HG03097 (cell line): ENCODE results near the gene RMND5B.
"Not testable (repeated sequence)": the region's sequence is repeated elsewhere in the genome, so short reads cannot be mapped to it uniquely, and the experiment has no call there.

Source experiments
- ATAC-seq: cut with Tn5 transposase; IDR thresholded peaks from one replicate; pipeline ENCODE4 v1.9.1; 2021; ENCODE audit not compliant: unreplicated experiment, low FRiP score

Gene RMND5B

DNA sequence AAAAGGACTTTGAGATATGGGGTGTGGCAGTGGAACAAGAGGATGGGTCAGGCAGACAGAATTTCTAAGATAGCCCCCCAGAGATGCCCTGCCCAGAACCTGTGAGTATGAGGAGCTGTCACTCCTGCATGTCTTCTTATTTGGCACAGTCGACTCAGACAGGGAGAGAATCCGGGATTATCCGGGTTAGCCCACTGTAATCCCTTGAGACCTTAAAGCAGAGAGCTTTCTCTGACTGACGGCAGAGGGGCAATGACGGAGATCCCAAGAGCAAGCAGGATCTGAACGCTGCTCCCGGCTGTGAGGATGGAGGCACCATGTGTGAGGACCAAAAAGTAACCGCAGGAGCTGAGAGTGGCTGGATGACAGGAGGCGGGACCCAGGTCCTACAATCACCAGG lies 31.7 kb downstream of the RMND5B start:
- no peak for ATAC-seq

DNA sequence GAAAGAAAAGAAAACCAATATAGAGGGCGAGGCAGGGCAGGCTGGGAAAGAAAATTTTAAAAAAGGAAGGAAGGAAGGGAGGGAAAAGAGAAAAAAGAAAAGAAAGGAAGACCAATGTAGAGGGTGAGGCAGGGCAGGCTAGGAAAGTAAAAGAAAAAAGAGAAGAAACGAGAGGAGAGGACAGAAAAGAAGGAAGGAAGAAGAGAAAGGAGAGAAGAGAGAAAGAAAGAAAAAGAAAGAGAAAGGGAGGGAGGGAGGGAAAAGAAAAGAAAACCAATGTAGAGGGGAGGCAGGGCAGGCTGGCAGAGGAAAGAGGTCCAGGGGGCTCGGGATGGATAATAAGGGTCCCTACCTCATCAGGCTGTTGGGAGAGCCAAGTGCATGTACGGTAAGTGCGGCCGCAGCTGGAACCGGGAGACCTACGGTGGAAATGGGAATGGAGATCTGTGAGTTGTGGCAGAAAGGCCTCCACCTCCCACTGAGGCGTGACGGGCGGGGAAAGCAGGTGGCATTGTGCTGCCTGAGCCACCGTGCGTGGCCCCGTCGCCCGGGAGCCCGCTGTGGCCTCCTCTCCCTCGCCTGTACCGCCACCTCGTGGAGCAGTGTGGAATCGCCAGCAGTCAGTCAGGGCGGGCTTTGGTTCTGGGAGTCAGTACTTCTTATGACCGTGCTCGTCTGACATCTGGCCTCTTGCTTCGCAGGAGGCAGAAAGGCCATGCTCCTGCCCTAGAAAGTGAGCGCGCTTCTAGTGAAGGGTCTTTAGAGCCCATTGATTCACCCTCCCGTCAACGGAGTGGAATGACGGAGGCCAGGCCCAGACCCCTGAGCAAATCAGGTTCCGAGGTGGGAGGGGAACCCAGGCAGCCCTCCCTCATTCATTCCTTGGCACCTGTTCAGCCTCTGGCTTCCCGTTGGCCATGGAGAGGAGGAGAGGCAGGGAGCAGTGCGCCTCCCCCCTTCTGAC lies 33.2 kb downstream of the RMND5B start:
- ATAC-seq = peak; percentile 92

DNA sequence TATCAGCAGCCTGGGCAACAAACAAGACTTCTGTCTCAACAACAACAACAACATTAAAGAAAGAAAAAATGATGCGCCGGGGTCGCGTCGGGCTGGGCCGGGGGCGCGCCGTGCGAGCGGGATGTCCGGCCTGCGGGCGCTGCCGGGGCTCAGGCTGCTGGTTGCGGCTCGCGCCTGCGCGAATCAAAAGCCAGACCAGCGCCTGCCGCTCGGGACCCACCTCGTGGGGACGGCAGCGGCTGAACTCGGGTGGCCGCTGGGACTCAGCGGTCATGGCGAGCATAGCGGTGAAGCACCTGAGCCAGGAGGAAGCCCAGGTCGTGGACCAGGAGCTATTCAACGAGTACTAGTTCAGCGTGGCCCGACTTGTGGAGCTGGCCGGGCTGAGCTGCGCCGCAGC lies 34.8 kb downstream of the RMND5B start:
- ATAC-seq = no peak

DNA sequence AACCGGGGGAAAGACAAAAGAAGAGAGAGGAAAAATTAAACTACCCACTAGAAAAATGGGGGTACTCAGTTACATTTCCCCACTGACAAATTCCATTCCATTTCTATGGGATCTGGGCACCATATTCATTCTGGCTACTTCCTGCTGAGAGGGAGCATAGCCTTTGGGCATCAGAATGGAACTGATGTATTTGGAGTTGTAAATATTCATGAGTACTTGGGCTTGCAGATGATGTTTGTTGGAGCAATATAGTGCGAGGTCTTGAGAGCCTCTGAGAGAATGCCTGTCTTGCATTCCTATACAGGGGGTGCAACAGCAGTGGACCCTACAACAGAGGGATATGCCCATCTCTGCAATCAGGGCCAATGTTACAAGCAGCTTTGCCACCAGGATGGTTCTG lies 39.6 kb downstream of the RMND5B start:
- ATAC-seq = no peak

DNA sequence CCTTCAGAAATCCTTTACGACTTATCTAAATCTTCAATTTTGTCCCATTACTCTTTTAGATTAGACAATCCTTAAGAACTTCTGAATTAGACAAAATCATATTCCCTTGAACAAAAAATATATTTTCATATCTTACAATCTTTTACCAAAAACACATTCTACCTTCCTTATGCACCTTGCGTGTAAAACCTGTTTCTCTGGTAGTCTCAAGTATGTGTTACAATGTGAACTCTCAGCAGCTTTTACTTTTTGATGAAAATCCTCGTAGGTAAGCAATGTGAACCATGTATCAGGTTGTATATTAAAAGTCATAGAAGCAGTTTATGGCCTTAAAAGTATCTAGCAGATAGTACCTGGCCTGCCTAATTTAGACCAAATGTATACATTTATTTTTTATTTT lies 43.6 kb downstream of the RMND5B start:
- ATAC-seq = no peak

DNA sequence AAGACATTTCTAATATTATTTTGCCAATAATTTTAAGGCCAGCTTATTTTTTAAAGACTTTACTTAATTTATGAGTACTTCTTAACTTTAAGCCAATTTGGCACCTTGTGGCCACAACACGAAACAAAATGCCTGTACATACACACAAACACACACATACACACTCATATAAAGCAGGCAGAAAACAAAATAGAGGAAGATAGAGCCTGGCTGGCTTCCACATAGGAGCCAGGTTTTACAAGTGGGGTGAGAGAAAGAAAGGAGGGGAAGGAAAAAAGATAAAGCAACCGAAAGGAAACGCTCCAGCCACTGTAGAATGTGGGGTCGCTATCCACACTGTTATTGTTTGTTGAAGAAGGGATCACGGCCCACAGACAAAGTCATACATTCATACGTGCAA lies 46.0 kb downstream of the RMND5B start:
- no peak for ATAC-seq

DNA sequence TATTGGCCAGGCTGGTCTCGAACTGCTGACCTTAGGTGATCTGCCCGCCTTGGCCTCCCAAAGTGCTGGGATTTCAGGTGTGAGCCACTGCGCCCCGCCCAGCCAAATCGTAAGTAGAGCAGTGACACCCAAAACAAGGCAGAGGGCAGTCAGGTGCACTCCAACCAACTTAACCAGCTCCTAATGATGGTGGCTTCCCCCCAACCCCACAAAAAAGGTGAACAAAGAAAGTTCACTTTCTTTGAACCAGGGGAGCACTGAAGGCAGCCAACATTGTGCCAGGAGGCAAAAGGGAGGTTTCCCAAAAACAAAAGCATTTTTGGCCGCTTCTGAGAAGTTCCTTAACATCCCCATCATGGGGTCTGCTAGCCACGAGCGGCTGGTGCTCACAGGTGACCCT lies 46.8 kb downstream of the RMND5B start:
- ATAC-seq = no peak

DNA sequence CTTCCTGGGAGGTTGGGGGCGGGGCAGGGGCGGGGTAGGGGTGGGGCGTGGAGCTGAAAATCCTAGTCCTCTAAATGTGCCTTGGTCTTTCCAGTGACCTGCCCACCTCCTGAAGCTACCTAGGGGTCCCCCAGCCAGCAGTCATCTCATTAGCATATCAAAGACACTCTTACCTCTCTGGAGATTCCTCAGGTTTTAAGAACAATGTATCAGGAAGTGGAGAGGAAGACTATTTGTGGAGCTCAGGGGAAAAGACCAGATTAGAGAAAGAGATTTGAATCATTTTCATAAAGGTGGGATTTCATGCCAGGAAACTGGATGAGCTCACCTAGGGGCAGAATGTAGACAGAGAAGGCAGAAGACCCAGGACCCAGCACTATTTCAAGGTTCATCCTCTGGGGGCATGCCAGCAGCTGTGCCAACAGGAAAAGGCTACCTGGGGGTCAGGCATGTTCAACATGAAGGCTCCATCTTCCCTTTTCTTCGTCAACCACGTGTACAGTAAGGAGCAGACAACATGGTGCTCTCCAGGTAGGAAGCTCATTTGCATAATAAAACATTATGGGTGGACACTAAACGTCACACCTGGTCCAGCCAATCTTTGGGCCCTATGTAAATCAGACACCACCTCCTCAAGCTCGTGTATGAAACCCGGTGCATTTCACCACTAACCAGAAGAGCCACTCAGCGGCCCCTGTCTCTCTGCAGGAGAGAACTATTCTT lies 49.5 kb downstream of the RMND5B start:
- ATAC-seq = no peak

DNA sequence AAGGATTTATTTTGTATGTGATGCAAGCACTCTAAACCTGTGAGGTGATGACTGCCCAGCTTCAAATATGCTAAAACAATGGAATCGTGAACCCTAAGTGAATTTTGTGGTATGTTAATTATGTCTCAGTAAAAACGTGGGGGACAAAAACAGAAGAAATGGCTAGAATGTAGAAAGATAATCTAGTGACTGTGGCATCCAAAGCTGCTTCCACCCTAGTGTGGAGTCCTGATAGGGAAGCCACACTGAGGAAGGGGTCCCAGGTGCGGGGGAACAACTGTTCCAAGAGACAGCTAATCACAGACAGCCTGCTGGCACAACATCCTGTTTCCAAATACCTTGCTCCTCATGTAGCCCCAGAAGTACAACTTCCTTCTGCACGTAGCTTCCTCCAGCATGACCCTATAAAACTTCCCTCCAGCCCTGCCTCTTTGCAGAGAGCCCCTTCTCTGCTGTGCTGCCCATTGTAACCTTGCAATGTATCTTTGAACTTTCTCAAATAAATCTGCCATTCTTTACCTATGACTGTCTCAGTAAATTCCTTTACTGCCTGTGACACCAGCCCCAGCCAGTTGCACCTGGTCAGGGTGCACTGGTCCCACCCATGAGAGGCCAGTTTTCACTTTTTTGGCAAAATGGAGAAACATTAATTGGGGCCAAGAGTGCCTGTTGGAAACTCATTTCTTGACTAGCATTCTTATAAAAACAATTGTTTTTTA lies 51.5 kb downstream of the RMND5B start:
- ATAC-seq = no peak

DNA sequence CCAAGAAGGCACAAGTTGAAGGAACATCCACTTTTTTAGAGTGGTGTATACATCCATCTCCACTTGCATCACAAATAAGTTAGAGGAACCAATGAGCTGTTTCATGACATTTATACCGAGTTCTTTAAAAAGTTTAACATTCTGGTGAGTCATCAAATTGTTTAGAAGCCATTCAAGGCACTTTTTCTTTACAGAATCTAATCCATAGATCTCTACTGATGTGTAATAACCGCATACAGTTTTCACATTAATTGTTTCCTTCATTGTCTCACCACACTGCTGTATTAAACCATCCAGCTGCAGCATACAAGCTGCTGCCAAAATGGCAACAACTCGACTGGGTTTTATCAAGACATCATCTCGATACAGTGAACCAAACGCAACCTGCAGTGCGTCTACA lies 55.6 kb downstream of the RMND5B start:
- ATAC-seq = no peak

DNA sequence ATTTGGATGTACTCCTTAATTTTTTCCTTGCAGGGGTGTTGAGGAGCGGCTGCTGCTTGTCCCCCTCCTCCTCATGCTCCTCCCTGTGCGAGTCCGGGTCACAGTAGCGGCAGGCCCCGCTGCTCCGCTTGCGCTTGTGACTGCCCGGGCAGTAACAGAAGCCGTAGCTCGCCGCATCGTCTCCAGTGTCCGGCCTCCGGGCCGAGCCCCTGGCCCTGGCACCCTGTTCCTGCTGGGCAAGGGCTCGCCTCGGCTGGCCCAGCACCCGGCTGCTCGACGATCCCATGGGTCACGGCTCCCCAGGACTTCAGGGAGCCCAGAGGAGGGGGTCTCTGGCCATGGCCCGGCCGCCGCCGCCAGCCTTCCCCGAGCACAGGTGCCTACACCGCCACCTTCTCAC lies 56.2 kb downstream of the RMND5B start, which contains the start of gene GMCL2:
Gene GMCL2 (minus strand): TSS at position 358 of the 400 bp plus-strand sequence. CDS start 72 bp downstream, at position 286.
- ATAC-seq = no peak

DNA sequence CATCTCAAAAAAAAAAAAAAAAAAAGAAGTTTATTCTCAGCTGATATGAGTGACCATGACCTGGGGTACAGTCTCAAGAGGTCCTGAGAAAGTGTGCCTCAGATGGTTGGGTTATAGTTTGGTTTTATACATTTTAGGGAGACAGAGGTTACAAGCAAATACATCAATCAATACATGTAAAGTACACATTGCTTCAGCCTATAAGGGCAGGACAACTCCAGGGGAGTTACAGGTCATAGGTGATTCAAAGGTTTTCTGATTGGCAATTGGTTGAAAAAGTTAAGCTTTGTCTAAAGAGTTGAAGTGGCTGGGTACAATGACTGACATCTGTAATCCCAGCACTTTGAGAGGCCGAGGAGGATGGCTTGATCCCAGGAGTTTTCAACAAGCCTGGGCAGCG lies 58.6 kb downstream of the RMND5B start:
- ATAC-seq = no peak

DNA sequence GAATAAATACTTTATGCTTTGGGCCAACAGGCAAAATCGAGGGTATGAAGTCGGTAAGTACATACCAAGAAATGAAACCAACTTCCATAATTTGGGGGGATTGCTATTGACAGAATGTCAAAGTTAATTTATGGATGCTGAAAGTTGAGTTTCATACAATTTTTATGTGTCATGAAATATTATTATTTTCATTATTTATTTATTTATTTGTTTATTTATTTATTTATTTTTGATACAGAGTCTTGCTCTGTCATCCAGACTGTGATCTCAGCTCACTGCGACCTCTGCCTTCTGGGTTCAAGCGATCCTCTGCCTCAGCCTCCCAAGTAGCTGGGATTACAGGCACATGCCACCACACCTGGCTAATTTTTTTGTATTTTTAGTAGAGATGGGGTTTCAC lies 60.8 kb downstream of the RMND5B start:
- ATAC-seq = no peak

DNA sequence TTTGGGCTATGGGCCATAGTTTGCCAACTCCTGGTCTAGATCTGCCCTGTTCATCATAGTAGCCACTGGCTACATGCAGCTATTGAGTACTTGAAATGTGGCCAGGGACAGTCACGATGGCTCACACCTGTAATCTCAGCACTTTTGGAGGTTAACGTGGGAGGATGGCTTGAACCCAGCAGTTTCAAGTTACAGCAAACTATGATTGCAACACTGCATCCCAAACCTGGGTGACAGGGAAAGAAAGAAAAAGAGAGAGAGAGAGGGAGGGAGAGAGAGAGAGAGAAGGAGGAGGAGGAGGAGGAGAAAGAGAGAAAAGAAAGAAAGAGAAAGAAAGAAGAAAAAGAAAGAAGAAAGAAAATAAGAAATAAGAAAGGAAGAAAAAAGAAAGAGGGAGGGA lies 61.4 kb downstream of the RMND5B start:
- no peak for ATAC-seq

DNA sequence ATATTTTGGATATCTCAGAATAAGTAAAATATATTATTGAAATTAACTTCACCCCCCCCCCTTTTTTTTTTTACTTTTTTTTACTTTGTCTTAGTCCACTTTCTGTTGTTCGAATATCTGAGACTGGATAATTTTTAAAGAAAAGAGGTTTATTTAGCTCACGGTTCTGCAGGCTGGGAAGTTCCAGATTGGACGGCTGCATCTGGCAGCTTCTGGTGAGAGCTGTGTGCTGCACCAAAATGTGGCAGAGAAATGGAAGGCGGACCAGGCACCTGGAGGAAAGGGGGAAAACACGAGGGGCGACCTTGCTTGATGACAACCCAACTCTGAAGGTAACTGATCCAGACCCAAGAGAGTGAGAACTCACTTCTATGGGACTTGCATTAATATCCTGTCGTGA lies 62.0 kb downstream of the RMND5B start:
- no peak for ATAC-seq

DNA sequence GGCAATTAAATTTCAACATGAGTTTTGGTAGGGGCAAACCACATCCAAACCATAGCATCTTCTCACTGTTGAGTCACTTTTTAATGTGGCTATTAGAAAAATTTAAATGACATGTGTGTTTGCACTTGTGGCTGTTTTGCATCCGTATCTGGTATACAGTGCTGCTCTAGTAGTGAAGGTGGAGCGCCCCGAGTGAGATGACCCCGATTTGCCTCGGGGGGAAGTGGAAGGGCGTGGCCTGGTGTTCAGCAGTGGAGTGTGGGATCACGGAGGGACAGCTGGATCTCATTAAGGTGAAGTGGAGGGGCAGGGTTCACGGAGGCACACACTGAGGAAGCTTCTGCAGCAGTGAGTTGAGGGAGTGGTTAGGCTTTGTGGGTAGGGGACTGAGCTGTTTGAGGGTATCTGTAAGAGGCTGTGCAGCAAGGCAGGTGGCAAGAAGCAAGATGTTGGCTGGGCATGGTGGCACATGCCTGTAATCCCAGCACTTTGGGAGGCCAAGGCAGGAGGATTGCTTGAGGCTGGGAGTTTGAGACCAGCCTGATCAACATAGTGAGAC lies 62.5 kb downstream of the RMND5B start:
- no peak for ATAC-seq

DNA sequence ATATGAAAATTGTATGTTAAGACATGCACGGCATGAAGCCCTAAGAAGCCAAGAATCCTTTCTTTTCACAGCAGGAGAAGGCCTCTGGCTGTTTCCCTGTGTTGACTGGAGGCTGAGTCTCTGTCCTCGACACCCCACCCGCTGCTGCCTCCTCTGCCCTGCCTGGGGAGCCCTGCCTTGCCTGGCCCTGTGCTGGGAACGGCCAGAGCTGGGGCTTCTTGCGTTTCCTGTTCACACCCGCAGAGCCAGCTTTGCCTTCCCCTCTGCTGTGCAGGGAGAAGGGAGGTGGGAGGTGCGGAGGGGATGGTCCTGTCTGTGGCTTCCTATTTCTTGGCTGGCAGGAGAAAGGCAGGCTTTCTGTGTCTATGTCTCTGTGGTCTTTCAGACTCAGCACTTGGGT lies 63.2 kb downstream of the RMND5B start:
- no peak for ATAC-seq

DNA sequence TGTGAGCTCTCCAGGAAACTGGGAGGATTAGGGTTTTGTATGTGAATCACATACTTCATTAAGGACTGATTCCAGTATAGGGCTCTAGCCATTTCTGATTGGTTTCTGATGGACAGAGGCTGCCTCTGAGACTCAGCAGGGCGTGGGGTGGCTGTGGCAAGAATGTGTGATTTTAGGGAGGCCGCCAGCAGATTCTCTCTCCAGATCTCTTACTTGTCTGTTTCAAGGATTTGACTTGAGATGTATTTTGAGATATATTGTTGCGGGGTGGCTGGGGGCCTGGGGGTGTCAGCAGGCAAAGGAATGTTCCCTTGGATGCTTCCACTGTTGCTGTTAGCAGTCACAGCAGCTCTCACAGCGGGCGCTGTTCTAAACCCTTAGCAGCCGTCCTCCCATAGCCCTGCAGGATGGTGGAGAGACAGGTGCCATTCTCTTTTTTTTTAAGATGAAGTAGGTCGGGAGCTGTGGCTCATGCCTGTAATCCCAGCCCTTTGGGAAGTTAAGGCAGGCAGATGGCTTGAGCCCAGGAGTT lies 65.5 kb downstream of the RMND5B start:
- no peak for ATAC-seq

DNA sequence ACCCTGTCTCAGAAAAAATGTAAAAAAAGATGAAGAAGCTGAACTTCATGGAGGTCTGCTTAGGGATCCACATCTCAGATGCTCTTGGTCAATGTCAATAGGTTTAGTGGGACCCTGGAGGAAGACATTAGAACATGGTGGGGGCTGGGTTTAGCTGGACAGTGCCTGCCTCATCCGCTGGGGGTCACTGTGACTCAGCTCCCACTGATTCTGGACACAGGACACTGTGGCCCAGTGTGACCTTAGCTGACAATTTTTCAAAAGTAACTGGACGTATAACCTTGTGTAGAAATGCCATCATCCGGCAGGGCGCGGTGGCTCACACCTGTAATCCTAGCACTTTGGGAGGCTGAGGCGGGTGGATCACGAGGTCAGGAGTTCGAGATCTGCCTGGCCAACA lies 66.2 kb downstream of the RMND5B start:
- ATAC-seq = no peak

DNA sequence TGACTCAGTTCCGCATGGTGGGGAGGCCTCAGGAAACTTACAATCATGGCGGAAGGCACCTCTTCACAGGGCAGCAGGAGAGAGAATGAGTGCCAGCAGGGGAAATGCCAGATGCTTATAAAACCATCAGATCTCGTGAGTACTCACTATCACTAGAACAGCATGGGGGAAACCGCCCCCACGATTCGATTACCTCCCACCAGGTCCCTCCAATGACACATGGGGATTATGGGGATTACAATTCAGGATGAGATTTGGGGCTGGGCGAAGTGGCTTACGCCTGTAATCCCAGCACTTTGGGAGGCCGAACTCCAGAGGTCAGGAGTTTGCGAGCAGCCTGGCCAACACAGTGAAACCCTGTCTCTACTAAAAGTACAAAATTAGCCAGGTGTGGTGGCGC lies 67.3 kb downstream of the RMND5B start:
- ATAC-seq = not testable (repeated sequence)

DNA sequence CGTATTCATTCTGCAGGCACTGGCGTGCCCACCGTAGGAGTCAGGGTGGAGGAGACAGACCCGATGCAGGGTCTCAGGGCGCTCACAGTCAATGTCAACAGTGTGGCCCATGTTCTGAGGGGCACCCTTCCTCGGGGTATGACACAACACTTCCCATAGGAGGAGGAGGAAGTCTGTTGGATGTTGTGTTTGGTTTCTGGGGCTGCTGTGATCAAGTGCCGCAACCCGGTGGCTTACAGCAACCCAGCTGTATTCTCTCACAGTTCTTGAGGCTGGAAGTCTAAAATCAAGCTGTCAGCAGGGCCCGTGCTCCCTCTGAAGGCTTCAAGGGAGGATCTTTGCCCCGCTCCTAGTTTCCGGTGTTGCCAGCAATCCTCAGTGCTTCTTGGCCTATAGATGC lies 67.9 kb downstream of the RMND5B start:
- no peak for ATAC-seq
